BJ (cell line): ENCODE measurements around the gene RBBP5. TPM values are rescaled to one million over a fixed set of nuclear protein-coding genes. Genes with fewer than 3 reads are reported as not detected.

Source experiments
- CTCF ChIA-PET: fragments of 350-600 bp; formaldehyde crosslinking; extraction: SDS; loops from one replicate; lab custom pipeline; 2021; ENCODE audit warnings: antibody characterized with exemption, inconsistent platforms; lab: Yijun Ruan, JAX
- POLR2A ChIA-PET: fragments of 300-600 bp; sonication (Branson Sonifier 250); formaldehyde crosslinking; extraction: SDS; loops from one replicate; lab custom pipeline; 2021; ENCODE audit warnings: antibody characterized with exemption; lab: Charles Lee
- DNase-seq: peaks from one replicate; pipeline ENCODE4 v3.0.0-alpha.2; 2011; ENCODE audit warnings: low read depth
- H3K27me3 ChIP-seq: 2 replicates; pipeline ENCODE4 v1.6.0; 2011; ENCODE audit warnings: low read length; ENCODE audit not compliant: control insufficient read depth, insufficient read depth
- H3K36me3 ChIP-seq: 2 replicates; pipeline ENCODE4 v1.5.1; 2011; ENCODE audit warnings: low read length; ENCODE audit not compliant: control insufficient read depth, insufficient read depth
- H3K4me3 ChIP-seq: 2 replicates; pipeline ENCODE4 v1.5.1; 2011; ENCODE audit warnings: low read depth, mild to moderate bottlenecking, control low read depth, low read length
- CTCF ChIP-seq: IDR thresholded peaks from 2 replicates; pipeline ENCODE4 v1.5.1; 2011; ENCODE audit warnings: low read depth, mild to moderate bottlenecking, control low read depth, inconsistent platforms, low read length, moderate library complexity; ENCODE audit not compliant: insufficient read depth
- polyA plus RNA-seq: library from polyadenylated mRNA; depleted of rRNA; stranded (reverse); fragments of >200 nt; gene quantifications from 2 replicates; pipeline ENCODE4 v1.2.3, GENCODE V29; 2011; rRNA removed

Gene RBBP5
- polyA plus RNA-seq, 1 experiment: 6.4 TPM

GRCh38 chr1:205038132-205038786, 83.5 kb downstream of the RBBP5 start:
- no peak for DNase-seq
- Histone ChIP-seq H3K4me3 (no peak overlapping the region), H3K36me3 (no peaks in the 10 kb centered on the region), H3K27me3 (peaks cover 22% of the 10 kb centered on the region)
- POLR2A ChIA-PET: interaction anchor here (0.6 kb wide), 1 partner anchor 30 kb away, joined by 3 read pairs; no protein-coding TSS in a partner anchor
- TF ChIP-seq CTCF: no peak
- CTCF ChIA-PET: interaction anchor here (0.9 to 1.3 kb wide), 2 partner anchors 23 to 50 kb away, joined by 3 read pairs; no protein-coding TSS in a partner anchor

- CTCF ChIA-PET: interaction anchor here (0.9 to 1.2 kb wide), 2 partner anchors 24 to 50 kb away, joined by 3 read pairs; no protein-coding TSS in a partner anchor
- Histone ChIP-seq H3K4me3 (no peak overlapping the region), H3K36me3 (no peaks in the 10 kb centered on the region), H3K27me3 (peaks cover 21% of the 10 kb centered on the region)
- POLR2A ChIA-PET: no interaction called here
- DNase-seq: no peak
- TF ChIP-seq CTCF: no peak
Observed at GRCh38 chr1:205037539-205037938, 84.2 kb downstream of the RBBP5 start.

Other genes with a start within 250 kb of the RBBP5 start
- not detected in 2 replicates for gene CNTN2, start 78.8 kb downstream of the RBBP5 start, polyA plus RNA-seq
- gene TMEM81, start 37.5 kb downstream of the RBBP5 start, polyA plus RNA-seq: 1.5 and 2.1 TPM in 2 replicates
- gene DSTYK, start 89.7 kb upstream of the RBBP5 start, polyA plus RNA-seq: 9.7 and 11.5 TPM in 2 replicates
- 2.4 and 3.4 TPM in 2 replicates for gene TMCC2, start 106.0 kb upstream of the RBBP5 start, polyA plus RNA-seq
- 3.4 and 5.8 TPM in 2 replicates for gene NUAK2, start 199.8 kb upstream of the RBBP5 start, polyA plus RNA-seq
- gene KLHDC8A, start 234.9 kb upstream of the RBBP5 start, polyA plus RNA-seq: not detected in 2 replicates